Large intestine (tissue), 3 donors: ENCODE results near the gene CEACAM20. TPM values are rescaled to one million over a fixed set of nuclear protein-coding genes. Genes with fewer than 3 reads are reported as not detected.
A peak's percentile ranks its signal among the peaks of the same experiment; 100 is the strongest.

Experiments
- DNase-seq, 2 donors: peaks; one replicate each; pipeline versions ENCODE4 v3.0.0 to v3.0.0-alpha.2; 2013
- H3K27ac ChIP-seq: one replicate; pipeline ENCODE4 v1.5.1; 2013; ENCODE audit warnings: low read length
- H3K27me3 ChIP-seq: 2 replicates; pipeline ENCODE4 v1.6.1; 2013; ENCODE audit warnings: low read length; ENCODE audit not compliant: control insufficient read depth, insufficient read depth
- H3K36me3 ChIP-seq: 2 replicates; pipeline ENCODE4 v1.6.1; 2013; ENCODE audit warnings: low read length; ENCODE audit not compliant: control insufficient read depth, insufficient read depth
- H3K4me1 ChIP-seq: one replicate; pipeline ENCODE4 v1.6.1; 2013; ENCODE audit warnings: low read length; ENCODE audit not compliant: control insufficient read depth, insufficient read depth
- H3K4me3 ChIP-seq: one replicate; pipeline ENCODE4 v1.5.1; 2013; ENCODE audit warnings: low read length
- H3K9me3 ChIP-seq: one replicate; pipeline ENCODE4 v1.6.1; 2013; ENCODE audit warnings: mild to moderate bottlenecking, low read depth, low read length, moderate library complexity; ENCODE audit not compliant: control insufficient read depth
- WGBS: methylation state at CpG from one replicate; pipeline ENCODE4 v1.1.5; 2013; ENCODE audit warnings: low lambda C conversion rate; ENCODE audit not compliant: insufficient coverage; 5-methylcytosine and 5-hydroxymethylcytosine counted together
- polyA plus RNA-seq: library from polyadenylated mRNA; unstranded; fragments of 120-200 nt; gene quantifications from one replicate; pipeline ENCODE4 v1.2.1, GENCODE V29; 2013

The CEACAM20 gene
- polyA plus RNA-seq, 1 donor, result 2.6 TPM

- Histone ChIP-seq H3K4me1 (peaks cover 4% of the 10 kb centered on the region), H3K27me3 (no peaks in the 10 kb centered on the region), H3K9me3 (no peaks in the 10 kb centered on the region), H3K4me3 (no peak overlapping the region), H3K36me3 (no peaks in the 10 kb centered on the region), H3K27ac (no peak overlapping the region)
- DNase-seq, result no peak
- 100% methylated on average over 1 of the region's 7 CpGs for WGBS
These were observed 1.9 kb downstream of the CEACAM20 start for GRCh38 chr19:44527554-44527953.

- WGBS, result no CpG with 5 or more reads among the region's 4 CpGs
- DNase-seq, result no peak
These were observed 3.6 kb downstream of the CEACAM20 start for GRCh38 chr19:44525721-44526430.

GRCh38 chr19:44521370-44521769, 8.1 kb downstream of the CEACAM20 start:
- H3K4me3 ChIP-seq, result no peak overlapping the region
- H3K36me3 ChIP-seq, result no peaks in the 10 kb centered on the region
- H3K4me1 ChIP-seq, result no peaks in the 10 kb centered on the region
- DNase-seq, result no peak
- no CpG with 5 or more reads among the region's 2 CpGs for WGBS
- H3K9me3 ChIP-seq, result no peaks in the 10 kb centered on the region
- H3K27me3 ChIP-seq, result no peaks in the 10 kb centered on the region
- no peak overlapping the region for H3K27ac ChIP-seq

More at GRCh38 chr19:44525721-44526430, 3.6 kb downstream of the CEACAM20 start:
- Histone ChIP-seq H3K27me3 (no peaks in the 10 kb centered on the region), H3K4me3 (no peak overlapping the region), H3K4me1 (peaks cover 4% of the 10 kb centered on the region), H3K27ac (no peak overlapping the region), H3K36me3 (no peaks in the 10 kb centered on the region), H3K9me3 (no peaks in the 10 kb centered on the region)

GRCh38 chr19:44517146-44517545, 12.3 kb downstream of the CEACAM20 start:
- WGBS, result no CpG with 5 or more reads among the region's 7 CpGs
- no peak for DNase-seq
- Histone ChIP-seq H3K4me3 (no peak overlapping the region), H3K36me3 (no peaks in the 10 kb centered on the region), H3K9me3 (no peaks in the 10 kb centered on the region), H3K4me1 (no peaks in the 10 kb centered on the region), H3K27ac (no peak overlapping the region), H3K27me3 (no peaks in the 10 kb centered on the region)

GRCh38 chr19:44515907-44516306, 13.6 kb downstream of the CEACAM20 start:
- H3K36me3 ChIP-seq, result no peaks in the 10 kb centered on the region
- no CpG with 5 or more reads among the region's 1 CpG for WGBS
- no peaks in the 10 kb centered on the region for H3K9me3 ChIP-seq

GRCh38 chr19:44515031-44515430, 14.4 kb downstream of the CEACAM20 start:
- H3K4me1 ChIP-seq, result no peaks in the 10 kb centered on the region
- no CpG with 5 or more reads among the region's 3 CpGs for WGBS
- no peak for DNase-seq
- no peaks in the 10 kb centered on the region for H3K36me3 ChIP-seq
- H3K9me3 ChIP-seq, result no peaks in the 10 kb centered on the region
- no peak overlapping the region for H3K4me3 ChIP-seq
- no peak overlapping the region for H3K27ac ChIP-seq
- no peaks in the 10 kb centered on the region for H3K27me3 ChIP-seq

More at GRCh38 chr19:44515907-44516306, 13.6 kb downstream of the CEACAM20 start:
- no peaks in the 10 kb centered on the region for H3K4me1 ChIP-seq
- no peak overlapping the region for H3K27ac ChIP-seq
- H3K27me3 ChIP-seq, result no peaks in the 10 kb centered on the region
- no peak overlapping the region for H3K4me3 ChIP-seq
- no peak for DNase-seq

- Histone ChIP-seq H3K27me3 (no peaks in the 10 kb centered on the region), H3K4me3 (no peak overlapping the region), H3K9me3 (no peaks in the 10 kb centered on the region), H3K36me3 (no peaks in the 10 kb centered on the region), H3K27ac (no peak overlapping the region), H3K4me1 (no peaks in the 10 kb centered on the region)
- DNase-seq, result peak in 1 of 2 donors; percentile 9
- 0% methylated on average over 1 of the region's 12 CpGs for WGBS
These were observed 16.9 kb downstream of the CEACAM20 start for GRCh38 chr19:44512326-44513298.

GRCh38 chr19:44509478-44509877, 20.0 kb downstream of the CEACAM20 start:
- Histone ChIP-seq H3K4me1 (no peaks in the 10 kb centered on the region), H3K9me3 (no peaks in the 10 kb centered on the region), H3K27me3 (peaks cover 13% of the 10 kb centered on the region), H3K36me3 (no peaks in the 10 kb centered on the region), H3K27ac (no peak overlapping the region), H3K4me3 (no peak overlapping the region)
- no peak for DNase-seq

- Histone ChIP-seq H3K9me3 (peaks cover 38% of the 10 kb centered on the region), H3K4me1 (peaks cover 6% of the 10 kb centered on the region), H3K4me3 (peak within 1 kb of the TSS; percentile 78), H3K36me3 (peaks cover 25% of the 10 kb centered on the region), H3K27ac (peak within 1 kb of the TSS; percentile 80), H3K27me3 (peaks cover 4% of the 10 kb centered on the region)
- DNase-seq, result peak; percentile 97 to 98
- WGBS, result no CpG with 5 or more reads among the region's 78 CpGs
These were observed 29.2 kb downstream of the CEACAM20 start, which contains the start of gene ZNF180 for GRCh38 chr19:44499962-44500949. TSS of gene ZNF180 (minus strand) at chr19:44500522. CDS start at chr19:44497334, 3,188 bp downstream.
